Measurements from ENCODE around the gene RNF181. TPM values are rescaled to one million over a fixed set of nuclear protein-coding genes. Genes with fewer than 3 reads are reported as not detected.
"Not testable (repeated sequence)": the region's sequence is repeated elsewhere in the genome, so short reads cannot be mapped to it uniquely, and the experiment has no call there.

The RNF181 gene, protein sequence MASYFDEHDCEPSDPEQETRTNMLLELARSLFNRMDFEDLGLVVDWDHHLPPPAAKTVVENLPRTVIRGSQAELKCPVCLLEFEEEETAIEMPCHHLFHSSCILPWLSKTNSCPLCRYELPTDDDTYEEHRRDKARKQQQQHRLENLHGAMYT
- 10 to 100 TPM; 78.8 to 84.2 TPM for total RNA-seq
- long read RNA-seq, transcript RNF181-201 (5 exons, 569 nt) = major isoform, 35 of 42 reads
- long read RNA-seq, partial matches to known transcripts = 1 of 42 reads
- long read RNA-seq, other reads (novel, unspliced or antisense) = 5 of 42 reads

- ATAC-seq = peak; percentile 95
- intact Hi-C loops (cut with DNase I, micrococcal nuclease) = no loop called here
- peak; percentile 93 to 98 for DNase-seq
Measured at GRCh38 chr2:85595301-85596025, at the start of gene RNF181. Gene RNF181 (plus strand): TSS chr2:85595745. CDS start chr2:85595764, 19 bp downstream.

GRCh38 chr2:85545780-85546240 lies 49.7 kb upstream of the RNF181 start:
- ATAC-seq = no peak
- intact Hi-C loops (cut with DNase I, micrococcal nuclease) = no loop called here
- DNase-seq = no peak

DNA sequence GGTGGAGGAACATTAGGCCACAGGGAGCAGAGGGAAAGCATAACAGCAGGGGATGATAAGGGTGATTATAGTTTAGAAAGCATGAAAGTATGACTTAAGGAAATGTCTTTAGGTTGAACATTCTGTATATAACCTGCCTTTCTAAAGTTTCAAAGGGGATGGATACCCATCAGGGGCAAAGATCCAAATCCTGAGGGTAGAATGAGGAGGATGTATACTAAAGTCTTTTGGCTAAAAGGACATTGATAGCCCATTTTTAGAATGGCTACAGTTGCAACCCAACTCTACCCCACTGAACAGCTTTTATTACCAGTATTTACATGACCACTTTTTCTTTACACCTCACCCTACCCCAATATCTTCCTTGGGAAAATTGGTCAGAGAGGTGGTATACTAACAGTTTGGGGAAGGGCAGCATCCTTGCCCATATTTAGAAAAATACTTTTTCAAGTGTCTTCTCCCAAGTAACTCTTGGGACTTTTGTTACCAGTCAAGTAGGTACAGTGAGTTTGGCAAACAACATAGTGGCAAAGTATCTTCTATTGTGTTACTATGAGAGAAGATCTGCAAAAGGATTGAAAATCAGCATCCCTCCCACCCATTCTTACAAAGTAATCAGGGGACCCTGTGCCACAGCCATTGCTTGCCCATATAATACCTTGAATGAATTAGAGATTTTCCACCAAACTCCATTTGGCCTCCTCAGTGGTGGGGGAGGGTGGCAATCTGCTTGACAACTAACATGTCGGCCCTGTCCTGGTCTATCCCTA lies 48.3 kb upstream of the RNF181 start:
- intact Hi-C loops (cut with DNase I, micrococcal nuclease) = no loop called here
- ATAC-seq (peak; percentile 14), DNase-seq (no peak)

GRCh38 chr2:85547859-85548607 lies 47.5 kb upstream of the RNF181 start:
- ATAC-seq (peak; percentile 23), DNase-seq (no peak)
- intact Hi-C loops (cut with DNase I, micrococcal nuclease) = no loop called here

DNA sequence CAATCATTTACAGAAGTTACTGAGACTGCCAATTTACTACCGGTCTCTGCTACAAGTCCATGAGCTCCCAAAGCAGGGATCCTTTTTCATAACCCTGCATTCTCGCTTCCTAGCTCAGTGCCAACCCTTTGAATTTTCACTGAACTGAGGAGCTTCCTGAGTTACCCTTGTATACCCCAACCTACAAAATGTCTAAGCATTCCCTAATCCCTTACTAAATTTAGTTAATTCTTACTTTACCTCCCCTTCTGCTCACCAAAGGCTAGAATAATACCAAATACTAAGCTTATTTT lies 47.0 kb upstream of the RNF181 start:
- intact Hi-C loops (cut with DNase I, micrococcal nuclease) = no loop called here
- DNase-seq (no peak), ATAC-seq (no peak)

DNA sequence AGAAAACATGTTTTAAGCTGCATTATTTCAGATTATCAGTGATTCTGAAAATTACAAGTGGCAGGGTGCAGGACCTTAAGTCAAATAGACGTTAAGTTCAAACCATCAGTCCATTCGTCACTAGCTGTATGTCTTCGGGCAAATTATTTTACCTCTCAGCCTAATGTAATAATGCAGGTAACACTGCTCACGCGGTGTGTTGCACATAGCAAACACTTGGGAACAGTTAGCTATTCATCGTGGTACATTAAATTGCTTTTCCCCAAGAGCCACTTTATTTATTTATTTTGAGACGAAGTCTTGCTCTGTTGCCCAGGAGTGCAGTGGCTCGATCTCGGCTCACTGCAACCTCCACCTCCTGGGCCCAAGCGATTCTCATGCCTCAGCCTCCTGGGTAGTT lies 46.5 kb upstream of the RNF181 start:
- DNase-seq (no peak), ATAC-seq (no peak)
- intact Hi-C loops (cut with DNase I, micrococcal nuclease) = no loop called here

DNA sequence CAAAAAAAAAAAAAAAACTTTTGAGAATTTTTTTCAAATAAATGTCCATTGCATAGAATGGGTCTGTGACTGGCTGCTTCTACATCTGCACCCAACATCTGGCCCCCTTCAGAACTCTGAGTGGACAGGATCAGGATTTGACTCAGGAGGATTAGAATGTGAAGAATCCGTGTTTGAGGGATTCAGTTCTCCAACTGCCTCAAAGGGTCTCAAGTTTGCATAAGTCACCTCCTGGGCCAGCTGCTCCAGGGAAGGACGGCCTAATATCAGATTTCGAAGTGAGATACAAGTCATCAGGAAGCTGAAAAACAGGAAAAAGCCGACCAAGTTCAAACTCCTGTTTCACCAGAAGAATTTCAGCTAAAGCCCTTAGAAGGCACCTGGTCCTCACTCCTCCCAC lies 45.7 kb upstream of the RNF181 start:
- intact Hi-C loops (cut with DNase I, micrococcal nuclease) = loop anchor here in 1 of 2 donors (5.0 kb wide), 1 partner anchor 128 kb away; no protein-coding TSS in a partner anchor
- no peak for ATAC-seq
- DNase-seq = no peak

GRCh38 chr2:85550486-85550885 lies 45.1 kb upstream of the RNF181 start:
- no peak for DNase-seq
- intact Hi-C loops (cut with DNase I, micrococcal nuclease) = loop anchor here in 1 of 2 donors (5.0 kb wide), 1 partner anchor 128 kb away; no protein-coding TSS in a partner anchor
- ATAC-seq = no peak

DNA sequence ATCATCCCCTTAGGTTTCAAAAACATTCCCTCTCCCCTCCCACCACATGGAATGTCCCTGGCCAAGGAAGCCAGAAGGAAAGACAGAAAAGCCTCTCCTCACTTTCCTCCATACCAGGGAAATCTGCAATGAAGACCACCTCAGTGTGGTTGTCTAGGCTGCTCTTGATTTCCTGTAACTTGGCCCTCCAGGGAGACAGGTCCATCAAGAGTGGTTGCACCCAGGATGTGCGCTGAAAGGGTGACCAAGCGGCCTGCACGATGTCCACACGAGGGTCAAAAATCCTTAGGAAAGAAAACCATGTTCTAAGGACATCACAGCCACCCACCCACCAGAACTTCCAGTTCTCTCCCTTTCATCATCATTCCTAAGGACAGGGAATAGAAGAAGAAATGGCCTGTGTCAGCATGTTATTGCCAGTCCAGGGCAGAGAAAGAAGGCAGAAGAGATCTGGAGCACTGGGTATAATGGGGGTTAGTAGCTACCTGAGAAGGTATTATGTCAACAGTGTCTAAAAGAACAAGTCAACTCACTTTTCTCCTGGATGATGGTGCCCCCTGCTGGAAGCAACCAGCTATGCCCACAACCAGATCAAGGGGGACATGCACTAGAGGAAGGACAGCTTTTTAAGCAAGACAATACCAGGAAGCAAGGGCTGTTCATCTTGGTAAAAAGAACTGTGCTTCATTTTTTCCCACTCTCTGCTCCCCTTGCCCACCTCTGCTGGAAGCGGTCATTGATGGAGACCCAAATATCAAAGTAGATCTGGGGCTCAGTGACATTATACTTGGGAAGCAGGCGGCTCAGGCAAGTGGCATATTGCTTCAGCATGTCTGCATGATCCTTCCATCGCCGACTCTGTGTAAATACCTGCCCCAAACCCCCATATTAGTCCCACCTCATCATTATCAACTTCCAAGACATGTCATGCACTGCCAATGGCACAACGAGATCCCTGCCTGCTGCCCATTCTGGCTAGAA lies 43.6 kb upstream of the RNF181 start:
- peak; percentile 78 for ATAC-seq
- intact Hi-C loops (cut with DNase I, micrococcal nuclease) = loop anchor here (2.0 to 5.0 kb wide), 2 partner anchors 130 to 131 kb away; no protein-coding TSS in a partner anchor

DNA sequence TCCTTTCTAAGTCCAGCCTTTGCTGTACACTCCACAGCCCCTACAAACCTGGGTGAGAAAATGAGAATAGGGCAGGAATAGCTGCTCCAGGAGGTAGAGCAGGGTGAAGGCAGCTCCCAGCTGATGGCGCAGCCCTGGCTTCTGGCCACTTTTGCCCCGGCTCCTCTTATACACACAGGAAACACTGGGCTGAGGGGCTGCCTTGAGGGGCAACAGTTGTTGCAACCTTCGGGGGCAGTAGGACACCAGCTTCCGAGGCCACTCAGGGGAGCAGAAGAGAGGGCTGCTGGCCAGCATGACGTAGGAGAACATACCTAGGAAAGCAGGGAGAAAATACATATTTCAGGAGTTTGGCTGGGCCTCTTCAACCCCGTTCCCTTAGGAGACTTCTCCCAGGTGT lies 42.4 kb upstream of the RNF181 start:
- no peak for ATAC-seq
- intact Hi-C loops (cut with DNase I, micrococcal nuclease) = loop anchor here (2.0 to 5.0 kb wide), 2 partner anchors 131 to 132 kb away; no protein-coding TSS in a partner anchor
- no peak for DNase-seq

More for the DNA sequence above, 43.6 kb upstream of the RNF181 start:
- peak; percentile 74 to 86 for DNase-seq

GRCh38 chr2:85554980-85555612 lies 40.4 kb upstream of the RNF181 start:
- ATAC-seq = no peak
- intact Hi-C loops (cut with DNase I, micrococcal nuclease) = loop anchor here in 1 of 2 donors (5.0 kb wide), 1 partner anchor 133 kb away; no protein-coding TSS in a partner anchor

GRCh38 chr2:85557130-85557529 lies 38.4 kb upstream of the RNF181 start:
- intact Hi-C loops (cut with DNase I, micrococcal nuclease) = no loop called here
- no peak for DNase-seq
- no peak for ATAC-seq

More at GRCh38 chr2:85554980-85555612, 40.4 kb upstream of the RNF181 start:
- no peak for DNase-seq

- no peak for ATAC-seq
- intact Hi-C loops (cut with DNase I, micrococcal nuclease) = no loop called here
- DNase-seq = no peak
Measured at GRCh38 chr2:85558160-85558559, 37.4 kb upstream of the RNF181 start.

GRCh38 chr2:85560403-85560726 lies 35.2 kb upstream of the RNF181 start:
- DNase-seq; intact Hi-C loops (cut with DNase I, micrococcal nuclease); ATAC-seq: not testable (repeated sequence)

DNA sequence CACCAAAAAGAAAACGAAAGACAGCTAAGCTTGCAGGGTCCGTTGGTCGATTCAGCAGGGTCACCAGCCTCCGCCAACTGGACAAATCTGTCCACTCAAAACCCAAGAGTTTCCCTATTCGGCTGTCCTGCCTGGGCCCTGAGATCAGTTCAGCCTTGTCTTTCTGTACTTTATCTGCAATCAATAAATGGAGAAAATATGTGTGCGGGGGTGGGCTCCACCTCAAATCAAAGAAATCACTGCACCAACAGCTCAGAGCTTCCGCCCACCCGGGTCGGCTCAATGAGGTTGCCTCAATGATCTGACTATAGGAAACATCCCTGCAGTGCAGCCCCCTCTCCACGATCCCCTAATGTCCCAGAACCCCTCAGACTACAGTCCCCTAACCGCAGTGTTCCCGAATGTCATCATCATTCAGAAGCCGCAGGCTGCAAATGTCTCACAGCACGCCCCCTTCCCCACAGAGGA lies 34.7 kb upstream of the RNF181 start:
- ATAC-seq (no peak), DNase-seq (no peak)
- intact Hi-C loops (cut with DNase I, micrococcal nuclease) = no loop called here

DNA sequence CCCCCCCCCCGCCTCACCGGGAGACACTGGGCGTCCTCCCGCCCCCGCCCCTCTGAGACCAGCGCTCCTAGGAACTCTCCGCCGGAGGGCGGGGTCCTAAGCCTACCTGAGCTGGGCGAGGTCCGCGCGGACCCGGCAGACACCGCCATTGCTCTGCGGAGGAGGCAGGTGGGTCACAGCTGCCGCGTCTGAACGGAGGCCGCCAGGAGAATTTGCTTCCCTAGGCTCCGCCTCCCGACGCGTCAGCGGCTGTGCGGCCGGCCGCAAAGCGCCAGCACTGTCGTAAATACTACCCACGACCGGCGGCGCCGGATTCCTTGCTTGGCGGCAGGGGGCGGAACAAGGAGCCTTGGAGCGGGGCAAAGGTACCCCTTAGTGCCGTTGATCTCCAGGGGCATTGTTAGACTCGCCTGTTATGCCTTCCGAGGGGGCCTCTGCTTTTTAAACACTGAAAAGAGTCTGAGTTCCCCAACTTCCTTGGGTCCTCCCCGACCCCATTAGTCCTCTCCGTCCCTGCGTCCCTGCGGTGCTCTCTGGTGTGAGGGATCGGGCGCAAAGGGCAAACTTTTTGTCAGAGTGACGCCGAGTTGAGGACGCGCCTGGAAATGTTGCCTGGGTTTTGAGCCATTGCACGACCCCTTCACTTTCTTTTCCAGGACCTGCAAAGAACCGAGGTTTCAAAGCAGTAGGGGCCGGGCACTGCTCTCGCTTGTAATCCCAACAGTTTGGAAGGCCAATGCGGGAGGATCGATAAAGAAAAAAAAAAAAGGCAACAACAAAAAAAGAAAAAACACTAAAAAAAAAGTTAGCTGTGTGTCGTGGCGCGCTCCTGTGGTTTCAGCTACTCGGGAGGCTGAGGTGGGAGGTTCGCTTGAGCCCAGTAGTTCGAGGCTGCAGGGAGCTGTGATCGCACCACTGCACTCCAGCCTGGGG lies 34.0 kb upstream of the RNF181 start, which contains the start of gene GGCX:
Gene GGCX (minus strand): TSS at position 214 of the 933 bp plus-strand sequence. CDS start 65 bp downstream, at position 149.
- ATAC-seq (peak; percentile 94), DNase-seq (peak; percentile 96 to 98)
- intact Hi-C loops (cut with DNase I, micrococcal nuclease) = no loop called here

Data from left colon (tissue), 2 donors.